ENCODE results near the gene PLXNA4. TPM values are rescaled to one million over a fixed set of nuclear protein-coding genes. Genes with fewer than 3 reads are reported as not detected.

PLXNA4 gene
- total and polyA plus RNA-seq, 2 experiments from 2014 or later: 0.08 to 0.80 TPM

DNA sequence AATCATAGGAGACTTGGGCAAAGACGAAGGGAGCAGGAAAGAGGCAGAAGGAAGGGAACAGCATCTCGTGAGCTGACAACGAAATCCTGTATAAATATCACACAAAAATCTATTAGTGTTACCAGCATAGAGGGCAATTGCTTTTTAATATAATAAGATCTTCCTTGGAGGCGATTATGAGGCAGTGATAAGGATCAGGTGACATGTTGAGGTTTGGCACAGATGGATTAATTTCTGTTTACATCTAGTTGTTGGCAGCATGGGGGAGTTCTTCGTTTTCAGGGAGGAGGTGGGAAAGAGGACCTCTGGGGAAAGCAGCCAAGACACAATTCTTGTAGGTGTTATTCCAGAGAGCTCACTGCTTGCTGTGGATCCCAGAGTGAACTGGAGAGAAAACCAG lies 163.8 kb downstream of the PLXNA4 start (continued):
- TF ChIP-seq, protein P1, sequence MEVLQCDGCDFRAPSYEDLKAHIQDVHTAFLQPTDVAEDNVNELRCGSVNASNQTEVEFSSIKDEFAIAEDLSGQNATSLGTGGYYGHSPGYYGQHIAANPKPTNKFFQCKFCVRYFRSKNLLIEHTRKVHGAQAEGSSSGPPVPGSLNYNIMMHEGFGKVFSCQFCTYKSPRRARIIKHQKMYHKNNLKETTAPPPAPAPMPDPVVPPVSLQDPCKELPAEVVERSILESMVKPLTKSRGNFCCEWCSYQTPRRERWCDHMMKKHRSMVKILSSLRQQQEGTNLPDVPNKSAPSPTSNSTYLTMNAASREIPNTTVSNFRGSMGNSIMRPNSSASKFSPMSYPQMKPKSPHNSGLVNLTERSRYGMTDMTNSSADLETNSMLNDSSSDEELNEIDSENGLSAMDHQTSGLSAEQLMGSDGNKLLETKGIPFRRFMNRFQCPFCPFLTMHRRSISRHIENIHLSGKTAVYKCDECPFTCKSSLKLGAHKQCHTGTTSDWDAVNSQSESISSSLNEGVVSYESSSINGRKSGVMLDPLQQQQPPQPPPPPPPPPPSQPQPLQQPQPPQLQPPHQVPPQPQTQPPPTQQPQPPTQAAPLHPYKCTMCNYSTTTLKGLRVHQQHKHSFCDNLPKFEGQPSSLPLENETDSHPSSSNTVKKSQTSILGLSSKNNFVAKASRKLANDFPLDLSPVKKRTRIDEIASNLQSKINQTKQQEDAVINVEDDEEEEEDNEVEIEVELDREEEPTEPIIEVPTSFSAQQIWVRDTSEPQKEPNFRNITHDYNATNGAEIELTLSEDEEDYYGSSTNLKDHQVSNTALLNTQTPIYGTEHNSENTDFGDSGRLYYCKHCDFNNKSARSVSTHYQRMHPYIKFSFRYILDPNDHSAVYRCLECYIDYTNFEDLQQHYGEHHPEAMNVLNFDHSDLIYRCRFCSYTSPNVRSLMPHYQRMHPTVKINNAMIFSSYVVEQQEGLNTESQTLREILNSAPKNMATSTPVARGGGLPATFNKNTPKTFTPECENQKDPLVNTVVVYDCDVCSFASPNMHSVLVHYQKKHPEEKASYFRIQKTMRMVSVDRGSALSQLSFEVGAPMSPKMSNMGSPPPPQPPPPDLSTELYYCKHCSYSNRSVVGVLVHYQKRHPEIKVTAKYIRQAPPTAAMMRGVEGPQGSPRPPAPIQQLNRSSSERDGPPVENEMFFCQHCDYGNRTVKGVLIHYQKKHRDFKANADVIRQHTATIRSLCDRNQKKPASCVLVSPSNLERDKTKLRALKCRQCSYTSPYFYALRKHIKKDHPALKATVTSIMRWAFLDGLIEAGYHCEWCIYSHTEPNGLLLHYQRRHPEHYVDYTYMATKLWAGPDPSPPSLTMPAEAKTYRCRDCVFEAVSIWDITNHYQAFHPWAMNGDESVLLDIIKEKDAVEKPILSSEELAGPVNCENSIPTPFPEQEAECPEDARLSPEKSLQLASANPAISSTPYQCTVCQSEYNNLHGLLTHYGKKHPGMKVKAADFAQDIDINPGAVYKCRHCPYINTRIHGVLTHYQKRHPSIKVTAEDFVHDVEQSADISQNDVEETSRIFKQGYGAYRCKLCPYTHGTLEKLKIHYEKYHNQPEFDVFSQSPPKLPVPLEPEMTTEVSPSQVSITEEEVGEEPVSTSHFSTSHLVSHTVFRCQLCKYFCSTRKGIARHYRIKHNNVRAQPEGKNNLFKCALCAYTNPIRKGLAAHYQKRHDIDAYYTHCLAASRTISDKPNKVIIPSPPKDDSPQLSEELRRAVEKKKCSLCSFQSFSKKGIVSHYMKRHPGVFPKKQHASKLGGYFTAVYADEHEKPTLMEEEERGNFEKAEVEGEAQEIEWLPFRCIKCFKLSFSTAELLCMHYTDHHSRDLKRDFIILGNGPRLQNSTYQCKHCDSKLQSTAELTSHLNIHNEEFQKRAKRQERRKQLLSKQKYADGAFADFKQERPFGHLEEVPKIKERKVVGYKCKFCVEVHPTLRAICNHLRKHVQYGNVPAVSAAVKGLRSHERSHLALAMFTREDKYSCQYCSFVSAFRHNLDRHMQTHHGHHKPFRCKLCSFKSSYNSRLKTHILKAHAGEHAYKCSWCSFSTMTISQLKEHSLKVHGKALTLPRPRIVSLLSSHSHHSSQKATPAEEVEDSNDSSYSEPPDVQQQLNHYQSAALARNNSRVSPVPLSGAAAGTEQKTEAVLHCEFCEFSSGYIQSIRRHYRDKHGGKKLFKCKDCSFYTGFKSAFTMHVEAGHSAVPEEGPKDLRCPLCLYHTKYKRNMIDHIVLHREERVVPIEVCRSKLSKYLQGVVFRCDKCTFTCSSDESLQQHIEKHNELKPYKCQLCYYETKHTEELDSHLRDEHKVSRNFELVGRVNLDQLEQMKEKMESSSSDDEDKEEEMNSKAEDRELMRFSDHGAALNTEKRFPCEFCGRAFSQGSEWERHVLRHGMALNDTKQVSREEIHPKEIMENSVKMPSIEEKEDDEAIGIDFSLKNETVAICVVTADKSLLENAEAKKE (CRISPR knock-in tag; IDR thresholded peaks at IDR 0.05): no peak
- TF ChIP-seq ZNF331 (CRISPR knock-in tag; IDR thresholded peaks at IDR 0.05; ENCODE audit: low read depth) (no peak), JUNB (IDR thresholded peaks at IDR 0.05; ENCODE audit: unreplicated experiment) (no peak), POLR2AphosphoS5 (IDR thresholded peaks at IDR 0.05; ENCODE audit: low read depth) (no peak)

DNA sequence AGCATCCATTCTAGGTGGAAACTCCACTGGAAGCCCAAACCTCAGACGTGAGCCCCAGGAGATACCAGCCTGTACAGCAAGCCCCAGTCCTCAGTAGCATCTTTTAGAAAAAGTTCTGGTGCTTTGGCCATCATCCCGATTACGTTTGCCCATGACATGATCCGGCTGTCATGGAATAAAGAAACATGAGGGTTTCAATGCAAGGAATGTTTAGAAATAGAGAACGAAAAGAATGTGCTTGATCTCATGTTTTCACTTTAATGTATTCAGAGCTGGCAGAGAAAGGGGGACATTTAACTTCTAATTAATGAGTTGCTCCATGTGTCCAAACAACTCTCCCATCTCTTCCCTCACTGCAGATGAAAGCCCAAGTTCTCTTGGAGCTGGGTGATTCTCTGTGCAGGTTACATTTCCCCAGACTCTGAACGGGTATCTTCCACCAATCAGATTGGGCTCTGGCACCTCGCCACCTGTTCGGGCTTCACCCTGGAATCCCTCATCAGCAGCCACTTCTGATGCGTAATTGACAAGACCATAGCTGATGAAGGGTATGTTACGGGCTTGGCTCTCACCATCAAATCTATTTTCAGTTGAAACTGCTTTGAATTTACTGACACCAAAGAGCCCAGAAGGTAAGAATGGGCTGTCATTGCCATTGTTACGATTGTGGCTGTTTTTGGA lies 165.3 kb downstream of the PLXNA4 start:
- H3K27ac ChIP-seq (ENCODE audit: low read depth): no peak overlapping the region
- no peaks in the 10 kb centered on the region for H3K27me3 ChIP-seq (ENCODE audit: insufficient read depth)
- H4K20me1 ChIP-seq (replicated peaks; ENCODE audit: insufficient read depth): no peaks in the 10 kb centered on the region
- no peak overlapping the region for H3K4me2 ChIP-seq
- H3K9me2 ChIP-seq (ENCODE audit: insufficient read depth): 0 out of 2 replicates have a peak, but pooled peaks cover 3% of the 10 kb centered on the region
- DNase-seq (ENCODE audit: low spot score) (no peak), ATAC-seq (no peak)
- Mint-ChIP-seq H3K4me3 (no peak overlapping the region), H3K9me3 (no peaks in the 10 kb centered on the region), H3K27me3 (ENCODE audit: insufficient read depth, low read depth, poor library complexity) (no peaks in the 10 kb centered on the region), H3K27ac (no peak overlapping the region), H3K36me3 (ENCODE audit: low read depth) (no peaks in the 10 kb centered on the region; the same call in 2 of the 3 replicates), H3K4me1 (peaks cover 11% of the 10 kb centered on the region; the same call in 2 of the 3 replicates)
- no peaks in the 10 kb centered on the region for H3K4me1 ChIP-seq (ENCODE audit: insufficient read depth)
- no peaks in the 10 kb centered on the region for H3F3A ChIP-seq (replicated peaks; ENCODE audit: low read depth)
- H3K79me2 ChIP-seq (replicated peaks; ENCODE audit: insufficient read depth): no peaks in the 10 kb centered on the region
- no peak overlapping the region for H3K4me3 ChIP-seq
- H3K36me3 ChIP-seq (ENCODE audit: insufficient read depth): no peaks in the 10 kb centered on the region
- H2AFZ ChIP-seq: no peak overlapping the region
- no peak for TF ChIP-seq EZH2 (IDR thresholded peaks at IDR 0.05; ENCODE audit: low read depth, unreplicated experiment)
- no peak for TF ChIP-seq ZNF331 (CRISPR knock-in tag; IDR thresholded peaks at IDR 0.05; ENCODE audit: low read depth)
- TF ChIP-seq REST (IDR thresholded peaks at IDR 0.05; ENCODE audit: unreplicated experiment): no peak

All from GM23338 (cell line).